RPMI8226 (cell line): Measurements from ENCODE around the gene EEF1AKMT2.

Source experiments
- DNase-seq: peaks from one replicate; pipeline ENCODE4 v3.0.0-alpha.2; 2015

Gene EEF1AKMT2

GRCh38 chr10:124717911-124718741 is 73.6 kb downstream of the EEF1AKMT2 start:
- DNase-seq, result peak; percentile 23

- no peak for DNase-seq
Measured at GRCh38 chr10:124717041-124717757, 74.5 kb downstream of the EEF1AKMT2 start.

GRCh38 chr10:124716369-124716768 is 75.3 kb downstream of the EEF1AKMT2 start:
- no peak for DNase-seq

- DNase-seq, result no peak
Measured at GRCh38 chr10:124715439-124715838, 76.2 kb downstream of the EEF1AKMT2 start.

GRCh38 chr10:124713679-124714255 is 77.9 kb downstream of the EEF1AKMT2 start:
- DNase-seq, result no peak

- DNase-seq, result no peak
Measured at GRCh38 chr10:124712704-124713407, 78.8 kb downstream of the EEF1AKMT2 start.

GRCh38 chr10:124711145-124711544 is 80.5 kb downstream of the EEF1AKMT2 start:
- no peak for DNase-seq

- DNase-seq, result no peak
Measured at GRCh38 chr10:124710266-124710881, 81.3 kb downstream of the EEF1AKMT2 start.

- no peak for DNase-seq
Measured at GRCh38 chr10:124709861-124710260, 81.8 kb downstream of the EEF1AKMT2 start.

GRCh38 chr10:124708922-124709520 is 82.7 kb downstream of the EEF1AKMT2 start:
- no peak for DNase-seq

- DNase-seq, result no peak
Measured at GRCh38 chr10:124708246-124708779, 83.4 kb downstream of the EEF1AKMT2 start.
